HepG2 (cell line): ENCODE data around the gene STK10. TPM values are rescaled to one million over a fixed set of nuclear protein-coding genes. Genes with fewer than 3 reads are reported as not detected.

Source experiments
- ATF4 ChIP-seq, 2 experiments: fragments of 450-650 bp in 1 of 2; sonication (generic) in 1 of 2; formaldehyde crosslinking; IDR thresholded peaks; 2 replicates each; pipeline versions ENCODE4 v1.5.0 to v1.8.0; 2020 to 2022; ENCODE audit warnings: mild to moderate bottlenecking in 1 of 2, missing genetic modification reagents in 1 of 2
- CBX1 ChIP-seq: IDR thresholded peaks from one replicate; pipeline ENCODE4 v1.6.1; 2016; ENCODE audit warnings: antibody characterized with exemption, low read depth
- CEBPB ChIP-seq: IDR thresholded peaks from 2 replicates; pipeline ENCODE4 v1.6.1; 2011; ENCODE audit warnings: low read depth, low read length, improper control_type of control experiment, borderline replicate concordance
- CREBL2 ChIP-seq: sonication (generic); formaldehyde crosslinking; IDR thresholded peaks from 2 replicates; pipeline ENCODE4 v1.8.1; 2023; ENCODE audit warnings: missing genetic modification reagents, mild to moderate bottlenecking, borderline replicate concordance
- FLYWCH1 ChIP-seq: sonication (generic); formaldehyde crosslinking; IDR thresholded peaks from 2 replicates; pipeline ENCODE4 v1.8.1; 2023; ENCODE audit warnings: mild to moderate bottlenecking, missing genetic modification reagents
- FOXK1 ChIP-seq: sonication (generic); formaldehyde crosslinking; IDR thresholded peaks from 2 replicates; pipeline ENCODE4 v1.4.0; 2020; ENCODE audit warnings: low read depth, missing genetic modification reagents, borderline replicate concordance
- FOXO4 ChIP-seq: sonication (generic); formaldehyde crosslinking; conservative IDR thresholded peaks from 2 replicates; pipeline ENCODE4 v1.8.1; 2023; ENCODE audit warnings: missing genetic modification reagents
- JUN ChIP-seq: sonication (generic); formaldehyde crosslinking; IDR thresholded peaks from 2 replicates; pipeline ENCODE4 v1.4.0; 2020; ENCODE audit warnings: mild to moderate bottlenecking, missing genetic modification reagents
- MAFF ChIP-seq: IDR thresholded peaks from 2 replicates; pipeline ENCODE4 v1.6.1; 2011; ENCODE audit warnings: low read depth, low read length, improper control_type of control experiment
- MXD3 ChIP-seq: IDR thresholded peaks from 2 replicates; pipeline ENCODE4 v1.6.1; 2016; ENCODE audit warnings: mild to moderate bottlenecking, missing biosample characterization, missing genetic modification reagents
- TBX3 ChIP-seq: fragments of 450-650 bp; IDR thresholded peaks from 2 replicates; pipeline ENCODE4 v1.6.1; 2017; ENCODE audit warnings: antibody characterized with exemption, mild to moderate bottlenecking, inconsistent platforms, borderline replicate concordance
- ZBTB44 ChIP-seq: sonication (generic); formaldehyde crosslinking; IDR thresholded peaks from 2 replicates; pipeline ENCODE4 v1.4.0; 2020; ENCODE audit warnings: missing genetic modification reagents
- ZBTB7B ChIP-seq: sonication (generic); formaldehyde crosslinking; IDR thresholded peaks from 2 replicates; pipeline ENCODE4 v1.4.0; 2020; ENCODE audit warnings: missing genetic modification reagents
- ZNF138 ChIP-seq: sonication (generic); formaldehyde crosslinking; IDR thresholded peaks from 2 replicates; pipeline ENCODE4 v1.5.0; 2020; ENCODE audit warnings: mild to moderate bottlenecking, low read depth, missing genetic modification reagents
- ZNF501 ChIP-seq: sonication (generic); formaldehyde crosslinking; IDR thresholded peaks from 2 replicates; pipeline ENCODE4 v1.5.1; 2020; ENCODE audit warnings: mild to moderate bottlenecking, moderate library complexity, missing genetic modification reagents
- ZNF556 ChIP-seq: sonication (generic); formaldehyde crosslinking; IDR thresholded peaks from 2 replicates; pipeline ENCODE4 v1.4.0; 2020; ENCODE audit warnings: mild to moderate bottlenecking, missing genetic modification reagents, borderline replicate concordance
- ZNF609 ChIP-seq: sonication (generic); formaldehyde crosslinking; IDR thresholded peaks from 2 replicates; pipeline ENCODE4 v1.4.0; 2020; ENCODE audit warnings: mild to moderate bottlenecking, missing genetic modification reagents, borderline replicate concordance
- ZNF883 ChIP-seq: sonication (generic); formaldehyde crosslinking; IDR thresholded peaks from 2 replicates; pipeline ENCODE4 v1.5.1; 2020; ENCODE audit warnings: mild to moderate bottlenecking, missing genetic modification reagents; ENCODE audit errors: not compliant biosample characterization
- ZSCAN22 ChIP-seq: sonication (generic); formaldehyde crosslinking; IDR thresholded peaks from 2 replicates; pipeline ENCODE4 v1.4.0; 2020; ENCODE audit warnings: mild to moderate bottlenecking, missing genetic modification reagents
- polyA plus RNA-seq, 8 experiments: library from polyadenylated mRNA; depleted of rRNA in 3 of 8; stranded (reverse) in 7 of 8; unstranded in 1 of 8; fragments of >200 nt; fragmentation: Illumina TruSeq in 4 of 8; extraction: Trizol in 4 of 8; gene quantifications; 2 replicates each; pipeline versions ENCODE4 v1.2.1 to v1.2.3, GENCODE V29; 2011 to 2016; ENCODE audit warnings: low read depth in 4 of 8, missing spikeins in 1 of 8, mixed read lengths in 1 of 8; ENCODE audit not compliant: insufficient read depth in 1 of 8
- total RNA-seq, 5 experiments: library from RNA; depleted of rRNA; stranded (reverse); fragments of >200 nt; fragmentation: Illumina TruSeq; extraction: Trizol; gene quantifications; 2 replicates each; pipeline ENCODE4 v1.2.3, GENCODE V29; 2016; ENCODE audit warnings: low read depth in 1 of 5

Gene STK10
- total and polyA plus RNA-seq, 2 of the 13 experiments (the other 11 are each of a cell fraction or from before 2014, with no cell fraction given): 7.0 to 7.2 TPM

GRCh38 chr5:172006321-172007174, 181.5 kb downstream of the STK10 start, which contains the start of gene FBXW11 (continued):
- TF ChIP-seq ZNF609 (0 out of 2 replicates have a peak, but pooled peaks have one; percentile 33), JUN (CRISPR knock-in tag) (no peak), CREBL2 (CRISPR knock-in tag) (no peak), CEBPB (no peak), ZBTB44 (no peak), MXD3 (CRISPR knock-in tag) (peak; percentile 72), ZNF883 (no peak), ATF4 (CRISPR knock-in tag; IDR thresholded peaks at IDR 0.05) (peak in 1 of 2 experiments; percentile 22; a peak in 1 of 4 replicates), FLYWCH1 (no peak), MAFF (no peak), TBX3 (no peak), ZNF501 (CRISPR knock-in tag) (peak; percentile 97), ZNF138 (peak; percentile 80; the same call in 1 of the 2 replicates), ZBTB7B (no peak; the same call in 1 of the 2 replicates), ZNF556 (CRISPR knock-in tag) (peak; percentile 42; the same call in 1 of the 2 replicates), FOXO4 (CRISPR knock-in tag) (no peak), FOXK1 (peak; percentile 78; the same call in 1 of the 2 replicates), ZSCAN22 (CRISPR knock-in tag) (peak; percentile 100), CBX1 (peak; percentile 21)
